IMR-90 (cell line): ENCODE data around the gene A1CF. TPM values are rescaled to one million over a fixed set of nuclear protein-coding genes. Genes with fewer than 3 reads are reported as not detected.

ENCODE experiments used
- ATAC-seq: fragments of 200-7000 bp; cut with Tn5 transposase; 2 replicates; pipeline ENCODE4 v1.9.1; 2020; ENCODE audit warnings: low read depth, mild to moderate bottlenecking, moderate library complexity
- BruUV-seq: library from RNA; stranded (reverse); fragments of 400-500 nt; replicated peaks from 2 replicates; lab custom pipeline; 2021; lab: Mats Ljungman, UMichigan
- CTCF ChIA-PET: fragments of 300-600 bp; formaldehyde crosslinking; extraction: SDS; loops from one replicate; lab custom pipeline; 2021; ENCODE audit warnings: antibody characterized with exemption; lab: Yijun Ruan, JAX
- POLR2A ChIA-PET: fragments of 300-600 bp; sonication (Branson Sonifier 250); formaldehyde crosslinking; loops from one replicate; lab custom pipeline; 2022; ENCODE audit warnings: antibody characterized with exemption; ENCODE audit not compliant: unreplicated experiment; lab: Charles Lee
- DNase-seq: peaks from one replicate; pipeline ENCODE4 v3.0.0; 2013
- H2AFZ ChIP-seq: replicated peaks from 2 replicates; pipeline ENCODE3; 2013; ENCODE audit warnings: low read length, mild to moderate bottlenecking; ENCODE audit not compliant: poor library complexity
- H2AK5ac ChIP-seq: 2 replicates; pipeline ENCODE4 v1.6.1; 2013; ENCODE audit warnings: low read depth, low read length, inconsistent platforms
- H2AK9ac ChIP-seq: replicated peaks from 2 replicates; pipeline ENCODE3; 2013; ENCODE audit warnings: mild to moderate bottlenecking, low read depth, low read length, moderate library complexity; ENCODE audit not compliant: poor library complexity
- H2BK120ac ChIP-seq: 2 replicates; pipeline ENCODE4 v1.6.1; 2013; ENCODE audit warnings: low read depth, low read length, inconsistent platforms
- H2BK15ac ChIP-seq: 3 replicates; pipeline ENCODE4 v1.6.1; 2013; ENCODE audit warnings: low read depth, low read length, inconsistent platforms
- H2BK20ac ChIP-seq: 2 replicates; pipeline ENCODE4 v1.6.1; 2013; ENCODE audit warnings: low read depth, mild to moderate bottlenecking, inconsistent platforms, low read length, moderate library complexity
- H2BK5ac ChIP-seq: 2 replicates; pipeline ENCODE4 v1.6.1; 2013; ENCODE audit warnings: mild to moderate bottlenecking, low read depth, low read length, inconsistent platforms; ENCODE audit not compliant: poor library complexity, severe bottlenecking
- H3K14ac ChIP-seq: replicated peaks from 2 replicates; pipeline ENCODE4 v1.6.1; 2013; ENCODE audit warnings: low read depth, low read length, inconsistent platforms
- H3K18ac ChIP-seq: 2 replicates; pipeline ENCODE4 v1.6.1; 2013; ENCODE audit warnings: low read depth, low read length, control low read depth
- H3K23ac ChIP-seq: 2 replicates; pipeline ENCODE4 v1.6.1; 2013; ENCODE audit warnings: low read depth, low read length, inconsistent platforms
- H3K27ac ChIP-seq: 2 replicates; pipeline ENCODE4 v1.5.1; 2013; ENCODE audit warnings: mild to moderate bottlenecking, control low read depth, low read length; ENCODE audit not compliant: insufficient read depth
- H3K27me3 ChIP-seq: 2 replicates; pipeline ENCODE4 v1.6.1; 2013; ENCODE audit warnings: low read length; ENCODE audit not compliant: control insufficient read depth, insufficient read depth
- H3K36me3 ChIP-seq: 2 replicates; pipeline ENCODE4 v1.6.1; 2013; ENCODE audit warnings: low read length, mixed read lengths; ENCODE audit not compliant: control insufficient read depth, insufficient read depth
- H3K4ac ChIP-seq: 2 replicates; pipeline ENCODE4 v1.6.1; 2013; ENCODE audit warnings: low read depth, low read length, inconsistent platforms
- H3K4me1 ChIP-seq: 2 replicates; pipeline ENCODE4 v1.6.1; 2013; ENCODE audit warnings: low read length, mixed read lengths; ENCODE audit not compliant: control insufficient read depth, insufficient read depth
- H3K4me2 ChIP-seq: 2 replicates; pipeline ENCODE4 v1.6.1; 2013; ENCODE audit warnings: low read depth, mild to moderate bottlenecking, control low read depth, low read length, moderate library complexity
- H3K4me3 ChIP-seq: 2 replicates; pipeline ENCODE4 v1.5.1; 2013; ENCODE audit warnings: low read depth, mild to moderate bottlenecking, control low read depth, low read length, moderate library complexity; ENCODE audit not compliant: insufficient read depth
- H3K56ac ChIP-seq: 2 replicates; pipeline ENCODE4 v1.6.1; 2013; ENCODE audit warnings: low read length, inconsistent platforms; ENCODE audit not compliant: insufficient read depth; ENCODE audit errors: extremely low read depth
- H3K79me1 ChIP-seq, 2 experiments: 2 replicates each; pipeline ENCODE4 v1.6.1; 2013; ENCODE audit warnings: low read length in 2 of 2, inconsistent platforms in 1 of 2, low read depth in 1 of 2
- H3K9ac ChIP-seq: 2 replicates; pipeline ENCODE4 v1.6.1; 2013; ENCODE audit warnings: low read depth, low read length, control low read depth
- H3K9me1 ChIP-seq: 2 replicates; pipeline ENCODE4 v1.6.1; 2013; ENCODE audit warnings: low read length, inconsistent platforms; ENCODE audit not compliant: insufficient read depth
- H3K9me3 ChIP-seq: 2 replicates; pipeline ENCODE4 v1.6.1; 2013; ENCODE audit warnings: low read length; ENCODE audit not compliant: control insufficient read depth, insufficient read depth
- H4K20me1 ChIP-seq: 2 replicates; pipeline ENCODE4 v1.6.1; 2013; ENCODE audit warnings: low read length, inconsistent platforms; ENCODE audit not compliant: insufficient read depth
- H4K5ac ChIP-seq: 2 replicates; pipeline ENCODE4 v1.6.1; 2013; ENCODE audit warnings: mild to moderate bottlenecking, low read depth, low read length, control low read depth
- H4K8ac ChIP-seq, 2 experiments: 2 replicates each; pipeline ENCODE4 v1.6.1; 2013; ENCODE audit warnings: low read depth in 2 of 2, low read length in 2 of 2, control low read depth in 1 of 2, inconsistent platforms in 1 of 2
- H4K91ac ChIP-seq: 2 replicates; pipeline ENCODE4 v1.6.1; 2013; ENCODE audit warnings: low read depth, low read length, inconsistent platforms; ENCODE audit not compliant: insufficient read depth
- NFE2L2 ChIP-seq: fragments of 150-350 bp; IDR thresholded peaks from 2 replicates; pipeline ENCODE4 v1.6.1; 2016; ENCODE audit warnings: low read depth, mild to moderate bottlenecking, low read length
- RAD21 ChIP-seq: IDR thresholded peaks from 2 replicates; pipeline ENCODE4 v1.6.1; 2012; ENCODE audit warnings: low read length, improper control_type of control experiment
- RCOR1 ChIP-seq: IDR thresholded peaks from 2 replicates; pipeline ENCODE4 v1.6.1; 2012; ENCODE audit warnings: mild to moderate bottlenecking, low read length, improper control_type of control experiment; ENCODE audit not compliant: insufficient replicate concordance
- WGBS, 2 experiments: methylation state at CpG; one replicate each; pipeline versions ENCODE4 v1.1.5 to v1.1.7; 2013; ENCODE audit warnings: missing lambda C conversion rate in 2 of 2; ENCODE audit not compliant: insufficient read length in 1 of 2; ENCODE audit errors: extremely low coverage in 2 of 2; 5-methylcytosine and 5-hydroxymethylcytosine counted together
- dilution Hi-C: fragments of 300-500 bp; cut with HindIII; formaldehyde crosslinking; loops from one replicate; pipeline ENCODE4 v1.14.3; 2018; ENCODE audit warnings: low sequenced_read_pairs; ENCODE audit not compliant: unreplicated experiment
- in situ Hi-C: fragments of 300-500 bp; cut with MboI; formaldehyde crosslinking; loops from 3 replicates; pipeline ENCODE4 v1.14.3; 2019; ENCODE audit warnings: low sequenced_read_pairs, inconsistent platforms, mixed read lengths
- intact Hi-C: fragments of 100-400 bp; cut with micrococcal nuclease; formaldehyde crosslinking; loops from 2 replicates; pipeline ENCODE4 v1.10.0; 2022
- polyA plus RNA-seq, 3 experiments: library from polyadenylated mRNA; depleted of rRNA; stranded (reverse); fragments of >200 nt; gene quantifications; 2 replicates each; pipeline ENCODE4 v1.2.3, GENCODE V29; 2012; ENCODE audit warnings: low replicate concordance in 1 of 3
- total RNA-seq: library from RNA; depleted of rRNA; stranded (reverse); fragments of >200 nt; gene quantifications from 2 replicates; pipeline ENCODE4 v1.2.3, GENCODE V29; 2012

A1CF gene
- total and polyA plus RNA-seq, 2 of the 4 experiments (the other 2 are of a cell fraction) = not detected

GRCh38 chr10:50823789-50824188 lies 61.6 kb downstream of the A1CF start:
- in situ Hi-C loops = no loop called here
- Histone ChIP-seq H2BK120ac (no peak overlapping the region), H3K4me3 (no peak overlapping the region), H3K14ac (no peak overlapping the region), H2AK9ac (no peak overlapping the region), H2AFZ (no peak overlapping the region), H3K9me1 (no peaks in the 10 kb centered on the region), H2BK5ac (no peak overlapping the region), H3K4ac (no peak overlapping the region), H4K91ac (no peak overlapping the region), H3K23ac (no peak overlapping the region), H4K8ac (no peak overlapping the region), H3K18ac (no peak overlapping the region), H3K9ac (no peak overlapping the region), H3K27me3 (peaks cover 12% of the 10 kb centered on the region), H2AK5ac (no peak overlapping the region), H3K27ac (no peak overlapping the region), H4K20me1 (no peaks in the 10 kb centered on the region), H3K56ac (no peak overlapping the region), H3K36me3 (no peaks in the 10 kb centered on the region), H3K4me2 (no peak overlapping the region), H2BK15ac (no peak overlapping the region), H3K79me1 (no peaks in the 10 kb centered on the region), H2BK20ac (no peak overlapping the region), H4K5ac (no peak overlapping the region), H3K9me3 (no peaks in the 10 kb centered on the region), H3K4me1 (no peaks in the 10 kb centered on the region)
- intact Hi-C loops = no loop called here
- BruUV-seq = no TSS peak
- no peak for TF ChIP-seq RAD21
- no peak for TF ChIP-seq RCOR1
- TF ChIP-seq NFE2L2 = no peak
- dilution Hi-C loops = no loop called here
- ChIA-PET POLR2A (no interaction called here), CTCF (interaction anchor here (0.6 kb wide), 1 partner anchor 11 kb away, joined by 4 read pairs; no protein-coding TSS in a partner anchor)
- DNase-seq = no peak
- ATAC-seq = no peak
- WGBS, 2 experiments = no CpG with 5 or more reads among the region's 4 CpGs
